SK-N-SH (cell line): ENCODE results near the gene GHRH.

ENCODE experiments used
- EP300 ChIP-seq, 2 experiments: IDR thresholded peaks; 2 replicates each; pipeline versions ENCODE4 v1.4.0 to v1.6.1; 2012; ENCODE audit warnings: borderline replicate concordance in 1 of 2, low read depth in 1 of 2, low read length in 1 of 2
- POLR2AphosphoS5 ChIP-seq: IDR thresholded peaks from 2 replicates; pipeline ENCODE4 v1.6.1; 2012; ENCODE audit warnings: low read depth, low read length
- RAD21 ChIP-seq: IDR thresholded peaks from 2 replicates; pipeline ENCODE4 v1.6.1; 2012; ENCODE audit warnings: mild to moderate bottlenecking, low read length
- TAF1 ChIP-seq: IDR thresholded peaks from 2 replicates; pipeline ENCODE4 v1.6.1; 2012; ENCODE audit warnings: low read depth, mild to moderate bottlenecking, low read length, moderate library complexity, borderline replicate concordance
- TF ChIP-seq, protein P1 (sequence below): IDR thresholded peaks from 2 replicates; pipeline ENCODE4 v1.6.1; 2012; ENCODE audit warnings: mild to moderate bottlenecking, low read depth, low read length, moderate library complexity
- TF ChIP-seq, protein P2 (sequence below): IDR thresholded peaks from 2 replicates; pipeline ENCODE4 v1.4.0; 2012; ENCODE audit warnings: low read depth
- TF ChIP-seq, protein P3 (sequence below): fragments of 150-350 bp; IDR thresholded peaks from 2 replicates; pipeline ENCODE4 v1.6.1; 2017; ENCODE audit warnings: antibody characterized with exemption, low read length, low read depth, borderline replicate concordance
- TF ChIP-seq, protein P4 (sequence below): fragments of 200-600 bp; sonication (generic); IDR thresholded peaks from 2 replicates; pipeline ENCODE4 v1.6.1; 2017; ENCODE audit warnings: antibody characterized with exemption, mild to moderate bottlenecking, moderate library complexity

- TF ChIP-seq, protein P1, sequence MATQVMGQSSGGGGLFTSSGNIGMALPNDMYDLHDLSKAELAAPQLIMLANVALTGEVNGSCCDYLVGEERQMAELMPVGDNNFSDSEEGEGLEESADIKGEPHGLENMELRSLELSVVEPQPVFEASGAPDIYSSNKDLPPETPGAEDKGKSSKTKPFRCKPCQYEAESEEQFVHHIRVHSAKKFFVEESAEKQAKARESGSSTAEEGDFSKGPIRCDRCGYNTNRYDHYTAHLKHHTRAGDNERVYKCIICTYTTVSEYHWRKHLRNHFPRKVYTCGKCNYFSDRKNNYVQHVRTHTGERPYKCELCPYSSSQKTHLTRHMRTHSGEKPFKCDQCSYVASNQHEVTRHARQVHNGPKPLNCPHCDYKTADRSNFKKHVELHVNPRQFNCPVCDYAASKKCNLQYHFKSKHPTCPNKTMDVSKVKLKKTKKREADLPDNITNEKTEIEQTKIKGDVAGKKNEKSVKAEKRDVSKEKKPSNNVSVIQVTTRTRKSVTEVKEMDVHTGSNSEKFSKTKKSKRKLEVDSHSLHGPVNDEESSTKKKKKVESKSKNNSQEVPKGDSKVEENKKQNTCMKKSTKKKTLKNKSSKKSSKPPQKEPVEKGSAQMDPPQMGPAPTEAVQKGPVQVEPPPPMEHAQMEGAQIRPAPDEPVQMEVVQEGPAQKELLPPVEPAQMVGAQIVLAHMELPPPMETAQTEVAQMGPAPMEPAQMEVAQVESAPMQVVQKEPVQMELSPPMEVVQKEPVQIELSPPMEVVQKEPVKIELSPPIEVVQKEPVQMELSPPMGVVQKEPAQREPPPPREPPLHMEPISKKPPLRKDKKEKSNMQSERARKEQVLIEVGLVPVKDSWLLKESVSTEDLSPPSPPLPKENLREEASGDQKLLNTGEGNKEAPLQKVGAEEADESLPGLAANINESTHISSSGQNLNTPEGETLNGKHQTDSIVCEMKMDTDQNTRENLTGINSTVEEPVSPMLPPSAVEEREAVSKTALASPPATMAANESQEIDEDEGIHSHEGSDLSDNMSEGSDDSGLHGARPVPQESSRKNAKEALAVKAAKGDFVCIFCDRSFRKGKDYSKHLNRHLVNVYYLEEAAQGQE = no peak
- TF ChIP-seq POLR2AphosphoS5 (no peak), RAD21 (no peak), EP300 (IDR thresholded peaks at IDR 0.05; ENCODE audit: borderline replicate concordance in 1 of 2, low read depth in 1 of 2, low read length in 1 of 2) (no peak), TAF1 (no peak)
- TF ChIP-seq, protein P2, sequence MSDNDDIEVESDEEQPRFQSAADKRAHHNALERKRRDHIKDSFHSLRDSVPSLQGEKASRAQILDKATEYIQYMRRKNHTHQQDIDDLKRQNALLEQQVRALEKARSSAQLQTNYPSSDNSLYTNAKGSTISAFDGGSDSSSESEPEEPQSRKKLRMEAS = no peak
- TF ChIP-seq, protein P3, sequence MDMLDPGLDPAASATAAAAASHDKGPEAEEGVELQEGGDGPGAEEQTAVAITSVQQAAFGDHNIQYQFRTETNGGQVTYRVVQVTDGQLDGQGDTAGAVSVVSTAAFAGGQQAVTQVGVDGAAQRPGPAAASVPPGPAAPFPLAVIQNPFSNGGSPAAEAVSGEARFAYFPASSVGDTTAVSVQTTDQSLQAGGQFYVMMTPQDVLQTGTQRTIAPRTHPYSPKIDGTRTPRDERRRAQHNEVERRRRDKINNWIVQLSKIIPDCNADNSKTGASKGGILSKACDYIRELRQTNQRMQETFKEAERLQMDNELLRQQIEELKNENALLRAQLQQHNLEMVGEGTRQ = no peak
- TF ChIP-seq, protein P4, sequence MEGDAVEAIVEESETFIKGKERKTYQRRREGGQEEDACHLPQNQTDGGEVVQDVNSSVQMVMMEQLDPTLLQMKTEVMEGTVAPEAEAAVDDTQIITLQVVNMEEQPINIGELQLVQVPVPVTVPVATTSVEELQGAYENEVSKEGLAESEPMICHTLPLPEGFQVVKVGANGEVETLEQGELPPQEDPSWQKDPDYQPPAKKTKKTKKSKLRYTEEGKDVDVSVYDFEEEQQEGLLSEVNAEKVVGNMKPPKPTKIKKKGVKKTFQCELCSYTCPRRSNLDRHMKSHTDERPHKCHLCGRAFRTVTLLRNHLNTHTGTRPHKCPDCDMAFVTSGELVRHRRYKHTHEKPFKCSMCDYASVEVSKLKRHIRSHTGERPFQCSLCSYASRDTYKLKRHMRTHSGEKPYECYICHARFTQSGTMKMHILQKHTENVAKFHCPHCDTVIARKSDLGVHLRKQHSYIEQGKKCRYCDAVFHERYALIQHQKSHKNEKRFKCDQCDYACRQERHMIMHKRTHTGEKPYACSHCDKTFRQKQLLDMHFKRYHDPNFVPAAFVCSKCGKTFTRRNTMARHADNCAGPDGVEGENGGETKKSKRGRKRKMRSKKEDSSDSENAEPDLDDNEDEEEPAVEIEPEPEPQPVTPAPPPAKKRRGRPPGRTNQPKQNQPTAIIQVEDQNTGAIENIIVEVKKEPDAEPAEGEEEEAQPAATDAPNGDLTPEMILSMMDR = no peak
These were observed 40.9 kb downstream of the GHRH start for GRCh38 chr20:37220731-37221130.
